ENCODE results near the gene CTDSPL2. TPM values are rescaled to one million over a fixed set of nuclear protein-coding genes. Genes with fewer than 3 reads are reported as not detected.

Gene CTDSPL2
- polyA plus RNA-seq, 2 of the 4 experiments (the other 2 are of a cell fraction), result 15.4 to 50.1 TPM

DNA sequence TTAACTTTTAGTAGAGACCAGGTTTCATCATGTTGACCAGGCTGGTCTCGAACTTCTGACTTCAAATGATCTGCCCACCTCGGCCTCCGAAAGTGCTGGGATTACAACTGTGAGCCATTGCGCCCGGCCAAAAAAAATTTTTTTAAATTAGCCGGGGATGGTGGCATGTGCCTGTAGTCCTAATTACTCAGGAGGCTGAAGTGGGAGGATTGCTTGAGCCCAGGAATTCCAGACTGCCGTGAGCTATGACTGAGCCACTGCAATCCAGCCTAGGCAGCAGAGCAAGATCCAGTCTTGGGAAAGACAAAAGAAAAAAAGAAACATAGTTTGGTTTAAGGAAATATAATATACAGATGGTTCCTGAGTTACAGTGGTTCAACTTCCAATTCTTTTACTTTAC, 64.6 kb downstream of the CTDSPL2 start (continued):
- TF ChIP-seq CTCF (IDR thresholded peaks at IDR 0.05) (no peak), USF2 (IDR thresholded peaks at IDR 0.05) (no peak), GATA3 (IDR thresholded peaks at IDR 0.05; ENCODE audit: borderline replicate concordance) (no peak), RARB (CRISPR knock-in tag; IDR thresholded peaks at IDR 0.05) (no peak), MAFK (IDR thresholded peaks at IDR 0.05; ENCODE audit: partially characterized antibody) (no peak), KDM1A (IDR thresholded peaks at IDR 0.05; ENCODE audit: low read depth) (no peak), MYC (IDR thresholded peaks at IDR 0.05; ENCODE audit: borderline replicate concordance, low read length) (no peak), SREBF2 (IDR thresholded peaks at IDR 0.05) (no peak), MAZ (IDR thresholded peaks at IDR 0.05; ENCODE audit: borderline replicate concordance, low read depth, low read length) (no peak), FOSB (CRISPR knock-in tag; IDR thresholded peaks at IDR 0.05) (no peak)

GRCh38 chr15:44492672-44493071, 65.2 kb downstream of the CTDSPL2 start:
- H3K27ac ChIP-seq, result no peak overlapping the region
- CTCF ChIA-PET, result interaction anchor here (1.4 kb wide), 1 partner anchor 9 kb away, joined by 6 read pairs; no protein-coding TSS in a partner anchor
- no peaks in the 10 kb centered on the region for H3K9me3 ChIP-seq
- FAIRE-seq (no peak), DNase-seq (ENCODE audit: low read depth in 1 of 2, low spot score in 1 of 2) (no peak), ATAC-seq (no peak)
- TF ChIP-seq MAFK (IDR thresholded peaks at IDR 0.05; ENCODE audit: partially characterized antibody) (no peak), GATA3 (IDR thresholded peaks at IDR 0.05; ENCODE audit: borderline replicate concordance) (no peak), USF2 (IDR thresholded peaks at IDR 0.05) (no peak), E2F6 (IDR thresholded peaks at IDR 0.05; ENCODE audit: borderline replicate concordance, low read depth) (no peak), FOSB (CRISPR knock-in tag; IDR thresholded peaks at IDR 0.05) (no peak), FOXS1 (CRISPR knock-in tag; IDR thresholded peaks at IDR 0.05) (no peak), RNF2 (IDR thresholded peaks at IDR 0.05; ENCODE audit: borderline replicate concordance, low read depth) (no peak), PHF8 (IDR thresholded peaks at IDR 0.05; ENCODE audit: borderline replicate concordance, low read depth) (no peak), POLR2AphosphoS2 (conservative IDR thresholded peaks at IDR 0.05; ENCODE audit: low read length) (no peak), PBX3 (IDR thresholded peaks at IDR 0.05) (no peak), CHD2 (IDR thresholded peaks at IDR 0.05; ENCODE audit: low read length, partially characterized antibody) (no peak), KDM1A (IDR thresholded peaks at IDR 0.05; ENCODE audit: low read depth) (no peak), ATOH8 (CRISPR knock-in tag; IDR thresholded peaks at IDR 0.05; ENCODE audit: low read depth) (no peak)
- WGBS (ENCODE audit: missing lambda C conversion rate), result 88% methylated on average over 3 of the region's 3 CpGs
- no peak overlapping the region for H3K4me3 ChIP-seq
- H3K4me1 ChIP-seq, result peaks cover 25% of the 10 kb centered on the region
- POLR2A ChIA-PET, result no interaction called here
- H3K4me2 ChIP-seq, result no peak overlapping the region
